Iris pigment epithelial cell (primary cell): ENCODE measurements around the gene NFKB2.
A peak's percentile ranks its signal among the peaks of the same experiment; 100 is the strongest.

ENCODE experiments used
- DNase-seq: peaks from one replicate; pipeline ENCODE4 v3.0.0-alpha.2; 2011; ENCODE audit warnings: low read depth

The NFKB2 gene

DNA sequence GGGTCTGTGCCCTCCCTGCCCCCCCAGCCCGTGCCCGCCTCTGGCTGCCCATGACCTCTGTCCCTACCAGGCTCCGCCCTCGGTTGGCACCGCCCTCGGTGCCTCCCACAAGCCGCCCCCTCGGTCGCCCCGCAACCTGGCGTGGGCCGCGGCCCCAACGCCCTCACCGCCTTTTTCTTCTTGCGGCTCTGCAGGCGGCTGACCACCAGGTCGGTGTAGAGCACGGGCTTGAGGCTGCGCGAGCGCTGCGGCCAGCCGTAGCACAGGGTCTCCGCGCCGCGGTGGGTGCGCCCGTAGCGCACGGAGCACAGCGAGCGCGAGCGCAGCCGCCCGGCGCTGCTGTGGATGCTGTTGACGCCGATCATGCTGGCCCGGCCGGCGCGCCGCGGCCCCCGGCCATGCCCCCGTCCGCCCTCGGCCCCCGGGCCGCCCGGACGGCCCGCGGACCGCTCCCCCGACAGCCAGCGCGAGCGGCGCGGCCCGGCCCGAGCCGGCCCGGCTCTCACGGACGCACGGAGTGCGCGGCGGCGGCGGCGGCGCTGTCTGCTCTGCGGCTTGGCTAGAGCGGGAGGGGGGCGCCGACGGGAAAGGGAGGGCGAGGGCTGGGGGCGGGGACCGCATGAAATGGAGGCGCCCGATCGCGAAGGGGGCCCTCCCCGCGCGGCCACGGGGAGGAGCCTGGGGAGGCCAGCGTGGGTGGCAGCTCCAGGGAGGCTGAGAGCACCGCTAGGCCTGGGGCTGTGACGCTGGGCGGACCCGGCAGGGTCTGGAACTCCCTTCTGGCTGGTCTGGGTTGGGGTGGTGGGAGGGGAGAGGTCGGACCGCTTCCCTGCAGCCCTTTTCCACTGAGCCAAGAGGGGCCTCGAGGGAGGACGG, 13.5 kb downstream of the NFKB2 start:
- DNase-seq = peak; percentile 45

- DNase-seq = peak; percentile 20
These were observed 14.3 kb downstream of the NFKB2 start for GRCh38 chr10:102409604-102410428.

GRCh38 chr10:102410429-102411073, 15.0 kb downstream of the NFKB2 start:
- DNase-seq = peak; percentile 31

- DNase-seq = no peak
These were observed 16.1 kb downstream of the NFKB2 start for GRCh38 chr10:102411341-102412255.

- DNase-seq = no peak
These were observed 16.8 kb downstream of the NFKB2 start for GRCh38 chr10:102412293-102412692.

DNA sequence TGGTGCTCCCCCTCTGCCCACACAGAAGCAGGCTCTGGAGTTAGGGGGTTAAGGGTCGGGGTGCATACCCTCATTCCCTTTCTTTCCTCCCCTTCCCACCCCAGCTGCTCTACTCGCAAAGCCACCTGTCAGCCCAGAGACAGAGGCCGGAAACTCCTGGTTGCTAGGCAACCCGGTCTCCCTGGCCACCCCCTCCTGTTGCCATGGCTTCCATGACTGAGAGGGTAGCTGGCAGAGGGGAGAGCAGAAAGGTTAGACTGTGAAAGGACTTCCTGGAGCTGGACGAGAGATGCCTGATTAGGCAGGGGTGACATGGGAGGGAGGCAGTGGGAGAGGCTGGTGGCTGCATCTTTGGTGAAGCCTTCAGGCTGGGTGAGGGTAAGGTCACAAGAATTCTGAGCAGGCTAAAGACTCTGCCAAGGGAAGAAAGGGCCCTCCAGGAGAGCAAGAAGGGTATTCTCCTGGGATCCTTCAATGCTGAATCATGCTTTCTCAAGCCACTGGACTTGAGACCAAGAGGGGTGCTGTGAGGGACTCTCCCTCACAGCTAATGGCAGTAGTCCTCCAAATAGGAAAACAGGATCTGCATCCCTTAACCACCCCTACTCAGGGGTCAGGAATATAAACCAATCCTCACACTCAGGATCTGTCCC, 17.7 kb downstream of the NFKB2 start:
- no peak for DNase-seq

DNA sequence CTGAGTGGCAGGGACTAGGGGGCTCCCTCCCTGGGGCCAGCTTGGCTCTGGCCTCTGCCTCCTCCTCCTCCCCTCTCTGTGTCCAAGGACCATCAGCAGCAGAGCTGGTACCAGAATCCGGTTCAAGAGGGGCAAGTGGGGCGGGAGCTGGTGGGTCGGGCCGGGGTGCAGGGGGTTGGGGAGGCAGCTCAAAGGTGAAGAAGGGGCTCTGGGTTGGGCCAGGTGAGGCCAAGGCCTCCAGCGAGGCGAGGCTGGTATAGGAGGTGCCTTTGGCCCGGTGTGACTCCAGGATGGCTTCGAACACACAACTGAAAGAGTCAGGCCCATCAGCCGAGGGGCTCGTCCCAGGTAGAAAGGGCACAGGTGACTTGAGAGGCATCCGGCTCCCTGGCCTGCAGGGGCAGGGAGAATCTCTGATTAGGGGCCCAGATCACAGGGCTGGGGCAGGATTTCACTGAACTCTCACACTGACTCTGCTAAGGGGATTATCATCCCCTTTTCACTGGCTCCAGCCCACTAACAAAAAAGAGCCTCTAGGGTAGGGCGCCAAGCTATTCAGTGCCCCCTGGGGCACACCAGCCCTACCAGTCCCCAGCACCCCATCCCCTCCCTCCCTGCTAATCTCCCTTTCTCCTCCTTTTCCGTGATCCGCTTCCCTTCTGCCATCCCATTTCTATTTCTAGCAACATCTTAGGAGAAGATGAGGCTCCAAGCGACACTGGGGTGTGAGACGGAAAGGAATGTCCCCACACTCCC, 18.5 kb downstream of the NFKB2 start:
- no peak for DNase-seq

DNA sequence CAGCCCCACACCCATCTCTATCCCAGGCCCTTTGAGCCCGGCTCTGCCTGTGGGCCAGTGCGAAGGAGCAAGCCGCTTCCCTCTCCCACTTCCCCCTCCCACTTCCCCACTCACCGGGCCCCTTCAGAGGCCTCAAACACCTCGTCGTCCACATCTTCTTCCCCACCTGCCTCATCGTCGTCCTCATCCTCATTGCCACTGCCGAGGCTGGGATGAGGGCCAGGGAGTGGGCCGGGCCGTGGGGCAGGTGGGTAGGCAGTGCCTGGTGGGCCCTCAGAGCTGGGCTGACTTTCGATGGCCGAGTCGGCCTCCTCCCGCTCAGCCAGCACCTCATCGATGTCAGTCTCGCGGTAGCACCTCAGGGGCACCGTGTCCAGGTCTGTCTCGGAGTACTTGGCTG, 19.2 kb downstream of the NFKB2 start:
- no peak for DNase-seq

GRCh38 chr10:102416283-102416682, 20.8 kb downstream of the NFKB2 start:
- DNase-seq = no peak

DNA sequence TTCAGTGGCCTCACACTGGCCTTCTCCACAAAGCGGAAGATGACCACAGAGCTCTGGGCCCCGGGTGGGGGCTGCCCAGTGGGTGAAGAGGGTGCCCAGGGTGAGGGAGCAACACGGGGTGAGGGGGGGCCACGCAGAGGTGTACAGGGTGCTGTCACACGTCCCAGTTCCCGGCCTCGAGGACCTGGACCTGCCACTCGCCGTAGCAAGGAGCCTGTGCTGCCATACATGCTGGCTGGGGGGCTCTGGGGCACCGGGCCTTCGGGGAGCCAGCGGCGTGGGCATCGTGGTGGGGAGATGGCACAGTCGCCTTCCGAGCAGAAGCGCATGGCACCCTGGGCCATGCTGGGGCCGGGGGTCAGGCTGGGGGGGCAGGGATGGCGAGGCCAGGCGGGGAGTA, 21.2 kb downstream of the NFKB2 start:
- DNase-seq = no peak

GRCh38 chr10:102418622-102419268, 23.2 kb downstream of the NFKB2 start, which contains the start of gene PSD:
Gene PSD (minus strand): TSS chr10:102418785. CDS start chr10:102417038, 1,747 bp downstream.
- DNase-seq = no peak

DNA sequence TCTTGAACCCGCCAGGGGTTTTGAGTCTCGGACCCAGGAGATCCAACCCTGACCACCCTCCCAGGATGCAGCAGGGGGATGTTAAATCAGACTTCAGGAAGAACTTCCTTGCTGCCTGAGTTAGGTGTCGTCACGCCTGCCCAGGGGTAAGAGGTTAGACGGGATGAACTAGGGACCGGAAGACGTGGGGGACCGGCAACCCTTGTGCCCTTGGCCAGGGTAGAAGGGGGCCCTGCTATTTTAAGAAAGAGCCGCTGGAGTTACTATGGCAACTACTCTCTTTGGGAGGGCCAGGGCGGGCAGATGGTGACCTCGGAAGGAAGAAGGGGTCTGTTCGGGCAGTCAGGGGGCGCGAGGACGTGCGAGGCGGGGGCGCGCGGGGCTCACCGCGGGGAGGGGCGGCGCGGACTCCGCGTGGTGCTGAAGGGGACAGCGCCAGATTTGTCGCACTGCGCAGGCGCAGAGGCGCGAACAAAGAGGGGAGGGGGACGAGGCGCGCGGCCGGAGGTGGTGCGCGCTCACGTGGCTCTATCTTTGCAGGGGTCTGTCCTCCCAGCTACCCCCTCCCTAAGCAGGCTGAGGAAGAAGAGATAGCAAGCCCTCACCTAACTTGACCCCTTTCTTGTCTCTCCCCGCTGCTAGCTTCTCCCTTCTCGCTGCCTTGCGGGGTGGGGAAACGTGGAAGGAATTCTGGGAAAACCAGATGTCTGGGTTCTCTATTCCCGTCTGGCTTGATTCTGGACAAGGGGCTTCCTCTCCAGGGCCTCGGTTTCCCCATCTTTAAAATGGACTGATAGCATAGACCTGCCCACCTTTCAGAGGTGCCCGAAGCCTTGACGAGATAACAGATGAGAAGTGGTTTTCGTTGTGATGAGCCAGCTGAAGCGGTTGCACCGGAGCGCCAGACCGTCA, 24.0 kb downstream of the NFKB2 start:
- no peak for DNase-seq

DNA sequence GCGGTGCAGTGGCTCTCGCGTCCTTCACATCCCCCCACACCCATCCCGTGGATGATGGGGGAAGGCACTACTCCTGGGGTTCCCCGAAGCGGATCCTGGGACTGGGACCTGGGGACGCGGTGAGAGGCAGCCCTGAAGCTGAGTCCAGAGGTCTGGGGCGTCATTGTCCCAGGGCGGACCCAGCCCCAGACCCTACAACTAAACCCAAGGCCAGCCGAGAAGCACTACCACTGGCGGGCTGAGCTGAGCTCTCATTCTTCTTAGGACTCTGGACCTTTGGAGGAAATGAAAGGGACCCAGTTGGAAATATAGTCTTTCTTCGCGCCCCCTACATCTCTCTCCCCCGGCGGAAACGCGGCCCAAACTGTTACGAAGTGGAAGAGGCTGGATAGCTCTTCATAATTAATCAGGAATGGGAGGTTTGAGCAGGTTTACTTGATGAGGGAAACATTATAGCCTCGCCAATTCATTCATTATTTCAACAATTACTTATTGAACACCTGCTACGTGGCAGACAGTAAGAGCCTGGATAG, 24.7 kb downstream of the NFKB2 start:
- no peak for DNase-seq

DNA sequence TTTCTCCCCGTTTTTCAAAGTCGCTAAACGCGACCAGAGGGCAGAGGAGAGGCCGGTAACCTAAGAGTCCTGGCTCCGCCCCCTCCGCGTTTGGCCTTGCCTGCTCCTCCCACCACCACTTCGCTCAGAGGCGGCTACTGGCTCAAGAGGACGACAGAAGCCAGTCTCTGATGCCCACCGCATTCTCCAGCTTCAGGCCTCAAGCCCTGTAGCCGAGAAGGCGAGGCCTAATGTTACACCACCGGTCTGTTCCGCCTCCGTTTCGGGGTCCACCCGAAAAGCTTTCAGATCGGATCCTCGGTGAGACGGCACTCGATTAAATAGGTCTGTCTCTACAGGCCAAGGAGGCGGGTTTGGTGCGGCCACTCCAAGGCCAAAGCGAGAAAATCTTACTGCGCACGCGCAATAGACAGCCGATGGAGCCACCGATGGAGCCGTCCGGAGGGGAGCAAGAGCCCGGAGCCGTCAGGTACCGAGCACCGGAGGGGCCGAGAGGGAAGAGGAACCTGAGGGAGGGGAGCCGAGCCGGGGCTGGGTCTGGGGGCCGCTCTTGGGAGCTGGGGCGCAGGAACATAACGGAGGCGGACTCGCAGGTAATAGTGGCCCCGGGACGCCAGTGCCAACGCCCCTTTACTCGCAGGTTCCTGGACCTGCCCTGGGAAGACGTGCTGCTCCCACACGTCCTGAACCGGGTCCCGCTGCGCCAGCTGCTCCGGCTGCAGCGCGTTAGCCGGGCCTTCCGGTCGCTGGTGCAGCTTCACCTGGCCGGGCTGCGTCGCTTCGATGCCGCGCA, 25.4 kb downstream of the NFKB2 start, which contains the start of gene FBXL15:
TSS of gene FBXL15 (plus strand) at position 123 of the 793 bp plus-strand sequence. CDS start at position 417, 294 bp downstream.
- peak; percentile 94 for DNase-seq

- no peak for DNase-seq
These were observed 25.9 kb downstream of the NFKB2 start for GRCh38 chr10:102421507-102421756.

DNA sequence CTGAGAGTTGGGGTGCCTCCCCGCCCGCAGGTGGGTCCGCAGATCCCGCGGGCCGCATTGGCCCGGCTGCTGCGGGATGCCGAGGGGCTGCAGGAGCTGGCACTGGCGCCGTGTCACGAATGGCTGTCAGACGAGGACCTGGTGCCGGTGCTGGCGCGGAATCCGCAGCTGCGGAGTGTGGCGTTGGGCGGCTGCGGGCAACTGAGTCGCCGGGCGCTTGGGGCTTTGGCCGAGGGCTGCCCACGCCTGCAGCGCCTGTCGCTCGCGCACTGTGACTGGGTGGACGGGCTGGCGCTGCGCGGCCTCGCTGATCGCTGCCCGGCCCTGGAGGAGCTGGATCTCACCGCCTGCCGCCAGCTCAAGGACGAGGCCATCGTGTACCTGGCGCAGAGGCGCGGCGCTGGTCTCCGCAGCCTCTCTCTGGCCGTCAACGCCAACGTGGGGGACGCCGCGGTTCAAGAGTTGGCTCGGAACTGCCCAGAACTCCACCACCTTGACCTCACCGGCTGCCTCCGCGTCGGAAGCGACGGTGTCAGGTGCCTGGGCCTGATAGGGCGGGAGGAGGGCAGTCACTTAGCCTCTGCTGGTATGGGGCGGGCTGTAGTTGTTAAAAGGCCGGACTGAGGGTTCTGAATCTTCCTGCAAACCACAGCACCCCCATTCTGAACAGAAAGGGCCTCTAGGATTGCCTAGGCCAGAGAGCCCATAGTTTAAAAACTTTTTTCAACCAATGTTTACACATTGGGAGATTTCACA, 26.4 kb downstream of the NFKB2 start:
- peak; percentile 20 for DNase-seq
